GM21423 (cell line): ENCODE data around the gene NAT14.
"Not testable (repeated sequence)": the region's sequence is repeated elsewhere in the genome, so short reads cannot be mapped to it uniquely, and the experiment has no call there.

Experiments
- ATAC-seq: cut with Tn5 transposase; IDR thresholded peaks from one replicate; pipeline ENCODE4 v1.9.1; 2021; ENCODE audit warnings: mild to moderate bottlenecking, moderate library complexity; ENCODE audit not compliant: unreplicated experiment

NAT14 gene

DNA sequence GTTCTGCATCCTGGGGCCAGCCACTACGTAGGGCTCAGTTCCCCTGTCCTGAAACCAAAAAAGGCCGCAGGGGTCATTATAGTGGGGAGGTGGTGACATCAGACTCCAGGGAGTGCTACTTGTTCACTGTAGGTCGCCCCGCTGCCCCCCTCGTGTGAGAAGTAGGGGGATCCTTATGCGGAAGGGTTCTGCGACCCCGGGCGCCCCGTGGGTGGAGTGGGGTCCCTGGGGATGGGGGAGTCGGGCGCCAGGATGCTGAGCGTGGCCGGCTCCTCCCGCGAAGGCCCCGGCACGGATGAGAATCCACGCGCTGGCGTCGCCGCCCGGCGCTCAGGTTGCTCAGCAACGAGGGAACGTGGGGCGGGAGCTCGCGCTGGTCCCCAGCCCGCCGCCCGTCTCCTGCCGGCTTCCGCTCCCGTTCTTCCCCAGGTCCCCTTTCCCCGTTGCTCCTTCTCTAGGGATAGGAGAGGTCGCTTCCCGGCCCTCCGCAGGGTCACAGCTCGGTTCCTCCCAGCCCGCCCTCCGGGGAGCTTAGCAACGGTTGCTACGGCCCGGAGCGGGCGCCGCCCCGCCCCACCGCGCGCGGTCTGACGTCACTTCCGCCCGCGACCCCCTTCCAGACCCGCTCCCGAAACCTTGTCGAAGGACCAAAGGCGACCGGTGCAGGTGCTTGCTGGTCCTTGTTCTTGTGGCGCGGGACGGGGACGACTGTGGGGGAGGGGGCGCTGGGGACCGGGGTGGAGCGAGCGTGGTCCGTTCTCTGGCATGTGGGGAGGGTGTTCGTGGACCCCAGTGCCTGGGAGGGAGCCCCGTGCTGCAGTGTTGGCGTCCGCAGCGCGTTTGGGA is at the start of gene NAT14:
NAT14 (plus strand) TSS at position 596 of the 846 bp plus-strand sequence. CDS start 521 bp downstream, outside the sequence.
- peak; percentile 56 for ATAC-seq

GRCh38 chr19:55436847-55437246 is 48.1 kb upstream of the NAT14 start:
- ATAC-seq, result no peak

DNA sequence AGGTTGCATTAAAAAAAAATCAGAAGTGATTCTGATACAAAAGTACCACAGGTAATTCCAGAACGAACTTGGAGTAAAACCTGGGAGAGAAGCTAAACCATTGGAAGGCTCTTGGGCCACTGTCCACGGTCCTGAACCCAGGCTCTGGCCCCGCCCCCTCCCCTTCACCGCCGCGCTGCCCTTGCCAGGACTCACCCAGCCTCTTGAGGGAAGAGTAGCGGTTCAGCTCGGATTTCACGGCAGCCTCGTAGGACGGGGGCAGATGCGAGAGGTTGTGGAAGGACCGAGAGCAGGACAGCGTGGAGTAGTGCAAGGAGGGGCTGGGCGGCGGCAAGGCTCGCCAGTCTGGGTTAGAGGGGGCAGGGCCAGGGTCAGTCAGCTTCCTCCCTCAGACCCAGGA is 47.6 kb upstream of the NAT14 start:
- no peak for ATAC-seq

DNA sequence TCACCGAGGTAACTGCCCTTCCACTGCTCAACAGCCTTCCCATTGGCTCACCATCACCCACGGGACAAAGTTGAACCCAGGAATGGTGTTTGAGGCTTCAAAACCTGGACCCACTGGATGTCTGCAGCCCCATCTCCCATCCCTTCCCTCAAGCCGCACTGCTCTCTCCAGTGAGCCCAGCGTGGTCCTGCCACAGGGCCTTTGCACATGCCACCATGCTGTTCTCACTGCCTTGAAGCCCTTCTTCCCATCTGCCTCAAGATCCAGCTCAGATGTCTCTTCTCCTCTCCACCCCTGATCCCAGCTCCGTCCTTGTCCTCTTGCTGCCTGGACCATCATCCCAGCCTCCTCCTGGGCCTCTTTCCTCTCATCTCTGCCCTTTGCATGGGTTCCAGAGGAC is 45.9 kb upstream of the NAT14 start:
- no peak for ATAC-seq

- ATAC-seq, result no peak
These were observed 44.4 kb upstream of the NAT14 start for GRCh38 chr19:55440411-55441105.

DNA sequence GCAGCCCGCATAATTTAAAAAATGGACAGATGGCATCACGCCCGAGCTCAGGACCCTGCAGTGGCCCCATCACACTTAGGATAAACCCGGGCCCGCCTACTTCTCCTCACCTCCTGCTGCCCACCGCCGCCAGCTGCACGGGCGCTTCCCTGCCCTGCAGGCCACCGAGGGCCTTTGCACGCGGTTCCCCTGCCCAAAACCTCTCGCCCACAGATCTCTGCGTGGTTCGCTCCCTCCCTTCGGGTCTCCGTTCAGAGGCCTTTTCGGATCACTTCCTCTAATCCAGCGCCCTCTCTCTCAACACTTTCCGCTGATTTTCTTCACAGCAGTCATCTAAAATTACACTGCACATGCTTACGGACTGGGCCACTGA is 43.7 kb upstream of the NAT14 start:
- no peak for ATAC-seq

- ATAC-seq, result no peak
These were observed 43.2 kb upstream of the NAT14 start for GRCh38 chr19:55441692-55442321.

DNA sequence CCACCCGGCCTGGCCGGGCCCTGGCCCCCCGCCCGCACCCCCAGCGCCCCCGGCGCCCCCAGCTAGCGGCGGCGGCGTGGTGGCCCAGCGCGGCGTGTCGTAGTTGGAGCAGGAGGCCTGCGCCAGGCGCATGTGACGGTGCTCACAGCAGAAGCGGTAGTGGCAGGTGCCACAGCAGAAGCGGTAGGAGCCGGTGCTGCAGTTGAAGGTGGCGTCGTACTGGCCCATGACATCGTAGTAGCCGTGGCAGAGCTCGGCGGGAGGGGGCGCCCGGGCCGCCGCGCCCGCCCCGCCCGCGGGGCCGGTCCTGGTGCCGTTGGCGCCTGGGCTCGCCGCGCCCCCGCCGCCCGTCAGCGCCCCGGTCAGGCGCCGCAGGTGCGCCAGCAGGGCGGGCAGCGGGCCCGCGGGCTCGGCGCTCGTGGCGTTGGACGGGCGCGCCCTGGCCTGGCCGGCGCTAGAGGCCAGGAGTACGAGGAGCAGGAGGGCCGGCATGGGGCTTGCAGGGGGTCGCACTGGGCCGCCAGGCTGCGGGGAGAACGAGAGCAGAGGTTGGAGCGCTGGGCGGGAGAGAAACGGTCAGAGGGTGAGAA is 42.5 kb upstream of the NAT14 start:
- ATAC-seq, result no peak

- ATAC-seq, result no peak
These were observed 41.8 kb upstream of the NAT14 start, which contains the start of gene SHISA7 for GRCh38 chr19:55443045-55443823. SHISA7 (minus strand) TSS chr19:55443300; CDS start chr19:55442863, 437 bp downstream.

DNA sequence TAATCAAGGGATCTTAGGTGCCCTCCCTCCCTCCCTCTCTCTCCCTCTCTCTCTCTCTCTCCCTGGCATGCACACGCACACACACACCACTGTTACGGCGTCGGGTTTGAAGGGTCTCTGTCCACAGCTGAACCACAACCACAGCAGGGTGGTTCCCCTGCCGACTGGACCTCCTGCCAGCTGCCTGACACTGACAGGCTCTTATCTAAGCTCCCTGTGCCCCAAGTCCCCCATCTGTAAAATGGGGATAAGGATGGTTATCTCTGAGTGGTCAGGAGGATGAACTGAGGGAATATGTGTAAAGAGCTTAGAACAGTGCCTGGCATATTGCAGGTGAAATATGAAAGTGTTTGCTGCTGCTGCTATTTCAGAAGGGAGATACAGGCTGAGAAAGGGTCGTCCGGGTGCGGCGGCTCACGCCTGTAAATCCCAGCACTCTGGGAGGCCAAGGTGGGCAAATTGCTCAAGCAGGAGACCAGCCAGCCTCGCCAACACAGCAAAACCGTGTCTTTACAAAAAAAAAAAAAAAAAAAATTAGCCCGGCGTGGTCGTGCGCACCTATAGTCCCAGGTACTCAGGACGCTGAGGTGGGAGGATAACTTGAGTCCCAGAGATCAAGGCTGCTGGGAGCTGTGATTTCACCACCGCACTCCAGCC is 41.0 kb upstream of the NAT14 start:
- ATAC-seq, result no peak

DNA sequence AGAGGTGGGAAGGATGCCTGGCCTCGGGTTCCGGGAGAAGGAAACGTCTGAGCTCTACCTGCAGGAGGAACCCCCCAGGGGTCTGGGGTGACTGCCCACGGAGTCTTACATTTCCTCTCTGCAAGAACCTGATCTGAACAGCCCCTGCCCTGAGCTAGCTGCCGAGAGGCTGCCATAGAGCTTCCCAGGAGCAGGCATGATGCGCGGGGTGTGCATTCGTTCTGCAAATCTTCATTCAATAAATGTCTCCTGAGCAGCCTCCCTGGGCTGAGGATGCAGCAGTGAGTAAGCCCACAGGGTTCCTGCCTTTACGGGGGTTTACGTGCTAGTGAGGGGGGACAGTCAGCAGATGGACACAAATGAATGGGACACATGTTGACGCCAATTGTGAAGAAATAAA is 40.3 kb upstream of the NAT14 start:
- no peak for ATAC-seq

GRCh38 chr19:55446060-55446459 is 38.9 kb upstream of the NAT14 start:
- no peak for ATAC-seq

GRCh38 chr19:55447421-55448174 is 37.4 kb upstream of the NAT14 start:
- no peak for ATAC-seq

- not testable (repeated sequence) for ATAC-seq
These were observed 36.9 kb upstream of the NAT14 start for GRCh38 chr19:55448175-55448490.

- ATAC-seq, result no peak
These were observed 35.5 kb upstream of the NAT14 start for GRCh38 chr19:55449469-55449868.

DNA sequence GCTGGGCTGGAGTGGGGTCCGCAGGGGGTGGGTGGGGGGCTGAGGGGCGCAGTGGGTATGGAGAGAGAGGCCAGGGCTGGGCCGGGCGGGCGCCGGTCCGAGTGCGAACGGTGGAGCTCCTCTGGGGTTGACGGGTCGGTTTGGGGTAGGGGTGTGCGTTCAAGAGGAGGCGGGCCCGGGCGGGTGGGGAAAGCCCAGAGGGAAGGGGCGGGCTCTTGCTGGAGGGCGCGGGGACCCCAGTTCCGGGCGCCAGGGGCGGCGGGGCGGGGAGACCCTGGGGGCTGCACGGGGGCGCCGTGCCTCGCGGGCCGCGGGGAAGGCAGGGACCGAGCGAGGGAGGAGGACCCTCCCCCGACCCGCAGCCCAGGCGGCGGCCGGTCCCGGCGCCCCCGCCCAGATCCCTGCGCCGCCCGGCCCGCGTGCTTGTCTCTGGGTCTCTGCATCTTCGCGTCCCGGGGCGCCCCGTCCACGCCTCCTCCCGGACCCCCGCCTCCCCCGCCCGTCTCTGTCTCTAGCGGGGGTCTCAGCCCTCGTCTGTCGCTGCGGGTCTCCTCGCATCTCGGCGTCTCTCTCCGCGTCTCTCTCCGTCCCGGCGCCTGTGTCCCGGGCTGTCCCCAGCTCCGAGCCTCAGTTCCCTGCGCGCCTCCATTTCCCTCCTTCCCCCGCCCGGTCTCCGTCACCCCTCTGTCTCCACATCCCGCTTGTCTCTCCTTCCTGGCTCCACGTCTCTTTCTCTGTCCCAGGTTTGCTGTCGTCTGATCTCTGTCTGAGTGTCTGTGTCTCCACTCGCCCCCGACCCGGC is 33.6 kb upstream of the NAT14 start:
- no peak for ATAC-seq

DNA sequence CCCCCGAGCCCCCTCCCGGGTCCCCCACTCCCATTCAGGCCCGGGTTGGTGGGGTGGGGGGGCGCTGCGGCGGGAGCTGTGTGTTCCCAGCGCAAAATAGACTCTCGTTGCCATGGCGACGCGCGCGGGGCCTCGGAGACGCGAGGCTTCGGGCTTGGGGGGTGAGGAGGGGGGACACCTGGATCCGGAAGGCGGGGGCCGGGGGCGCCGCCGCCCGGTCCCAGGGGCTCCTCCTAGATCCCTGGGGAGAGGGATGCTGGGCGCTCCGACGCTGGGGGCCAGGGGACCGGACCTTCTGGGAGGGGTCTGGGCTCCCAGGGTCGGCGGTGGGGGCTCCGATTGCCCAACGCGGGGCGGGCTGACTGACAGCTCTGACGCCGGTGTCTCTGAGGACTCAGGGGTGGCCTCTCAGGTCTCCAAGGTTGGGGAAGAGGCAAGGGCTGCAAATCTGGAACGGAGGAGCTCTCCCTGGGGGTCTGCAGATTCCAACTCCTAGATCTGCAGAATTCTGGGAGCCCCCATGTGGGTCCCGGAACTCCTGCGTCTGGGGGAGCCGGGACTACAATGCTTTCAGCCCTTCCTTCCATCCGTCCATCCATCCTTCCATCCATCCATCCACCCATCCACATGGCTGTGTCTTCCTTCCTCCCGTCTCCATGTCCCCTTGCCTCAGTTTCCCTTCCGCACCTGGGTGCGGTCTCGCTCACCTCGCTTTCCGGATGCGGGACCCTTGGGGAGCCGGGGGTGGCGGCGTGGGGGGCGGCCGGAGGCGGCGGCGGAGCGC is 32.8 kb upstream of the NAT14 start:
- ATAC-seq, result no peak
